ENCODE results near the gene SUSD4. TPM values are rescaled to one million over a fixed set of nuclear protein-coding genes. Genes with fewer than 3 reads are reported as not detected.

The SUSD4 gene
- total and polyA plus RNA-seq, 10 of the 15 experiments (the other 5 are each of a cell fraction or from before 2014, with no cell fraction given) = 0.13 to 1.1 (median 0.26) TPM; not detected in 3

- Histone ChIP-seq H3K9me3 (replicated peaks; ENCODE audit: control insufficient read depth, insufficient read depth, low read length) (no peaks in the 10 kb centered on the region), H3K4me1 (ENCODE audit: control insufficient read depth, insufficient read depth, low read length) (no peaks in the 10 kb centered on the region), H3K27ac (ENCODE audit: control insufficient read depth, insufficient read depth) (no peak overlapping the region), H4K20me1 (ENCODE audit: control insufficient read depth, insufficient read depth) (no peaks in the 10 kb centered on the region), H3K4me3 (no peak overlapping the region), H3K79me2 (ENCODE audit: control insufficient read depth, insufficient read depth, low read length) (no peaks in the 10 kb centered on the region), H3K4me2 (ENCODE audit: control insufficient read depth, insufficient read depth) (no peak overlapping the region), H3K9ac (ENCODE audit: control insufficient read depth, insufficient read depth, low read length) (no peak overlapping the region), H3K36me3 (ENCODE audit: control insufficient read depth in 2 of 2, insufficient read depth in 2 of 2, low read length in 1 of 2) (no peaks in the 10 kb centered on the region), H3K27me3 (replicated peaks in 1 of 2; ENCODE audit: control insufficient read depth in 2 of 2, insufficient read depth in 2 of 2, low read length in 1 of 2) (no peaks in the 10 kb centered on the region), H2AFZ (ENCODE audit: control insufficient read depth, low read depth, low read length) (no peak overlapping the region)
- RAD21 ChIA-PET (ENCODE audit: unreplicated experiment) = no interaction called here
- 33% methylated on average over 4 of the region's 4 CpGs for WGBS (ENCODE audit: insufficient coverage, insufficient replicate concordance, low lambda C conversion rate, missing lambda C conversion rate)
- TF ChIP-seq POLR2AphosphoS5 (IDR thresholded peaks at IDR 0.05; ENCODE audit: low read length) (no peak), RB1 (IDR thresholded peaks at IDR 0.05; ENCODE audit: borderline replicate concordance) (no peak), NFYA (IDR thresholded peaks at IDR 0.05; ENCODE audit: borderline replicate concordance, low read depth, low read length) (no peak), STAT1 (conservative IDR thresholded peaks at IDR 0.05) (no peak), YBX1 (IDR thresholded peaks at IDR 0.05) (no peak), ZNF207 (IDR thresholded peaks at IDR 0.05; ENCODE audit: borderline replicate concordance) (no peak), SMC3 (IDR thresholded peaks at IDR 0.05; ENCODE audit: borderline replicate concordance, low read length) (no peak), ZNF217 (IDR thresholded peaks at IDR 0.05) (no peak), MTA3 (IDR thresholded peaks at IDR 0.05; ENCODE audit: borderline replicate concordance, low read length) (no peak), CHD1 (IDR thresholded peaks at IDR 0.05; ENCODE audit: low read depth, low read length) (no peak), SMAD1 (IDR thresholded peaks at IDR 0.05; ENCODE audit: low read depth, partially characterized antibody) (no peak)
- CTCF ChIA-PET = interaction anchor here (0.8 kb wide), 1 partner anchor 32 kb away, joined by 3 read pairs; no protein-coding TSS in a partner anchor
- BruUV-seq (replicated peaks) = no TSS peak
- ATAC-seq (no peak), FAIRE-seq (no peak), DNase-seq (ENCODE audit: low read depth, low spot score) (no peak)
- in situ Hi-C loops (cut with MboI) = no loop called here
- POLR2A ChIA-PET = no interaction called here
- SMC1A ChIA-PET (ENCODE audit: uncharacterized antibody, unreplicated experiment) = no interaction called here
- intact Hi-C loops (cut with micrococcal nuclease; ENCODE audit: unreplicated experiment) = no loop called here
These were observed 17.7 kb downstream of the SUSD4 start for GRCh38 chr1:223346311-223346710.

Data from GM12878 (cell line).